SIG-M5 (cell line): ENCODE data around the gene FAN1.

Experiments used
- DNase-seq: peaks from one replicate; lab custom pipeline; 2025; lab: John Stamatoyannopoulos, UW

The FAN1 gene

DNA sequence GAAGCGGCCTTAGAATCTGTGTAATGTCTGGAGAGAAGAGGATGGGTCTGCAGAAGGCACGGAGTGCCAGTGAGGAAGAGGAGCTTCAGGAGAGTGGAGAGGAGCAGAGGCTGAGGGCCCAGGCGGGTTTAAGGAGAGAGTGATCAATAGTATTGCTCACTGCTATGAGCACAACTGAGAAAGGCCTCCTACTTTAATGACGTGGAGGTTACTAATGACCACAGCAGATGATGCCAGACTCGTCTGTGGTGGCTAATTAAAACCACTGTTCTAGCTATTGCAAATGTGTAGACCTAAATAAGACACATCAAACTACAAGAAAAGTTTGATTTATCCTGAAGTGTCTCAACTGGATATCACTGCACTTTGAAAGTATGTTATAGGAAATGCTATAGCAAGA, 54.5 kb downstream of the FAN1 start:
- no peak for DNase-seq

- no peak for DNase-seq
Observed at GRCh38 chr15:30962079-30962478, 58.4 kb downstream of the FAN1 start.

- DNase-seq: no peak
Observed at GRCh38 chr15:30962659-30963058, 58.9 kb downstream of the FAN1 start.

GRCh38 chr15:30963681-30964080, 60.0 kb downstream of the FAN1 start:
- no peak for DNase-seq

DNA sequence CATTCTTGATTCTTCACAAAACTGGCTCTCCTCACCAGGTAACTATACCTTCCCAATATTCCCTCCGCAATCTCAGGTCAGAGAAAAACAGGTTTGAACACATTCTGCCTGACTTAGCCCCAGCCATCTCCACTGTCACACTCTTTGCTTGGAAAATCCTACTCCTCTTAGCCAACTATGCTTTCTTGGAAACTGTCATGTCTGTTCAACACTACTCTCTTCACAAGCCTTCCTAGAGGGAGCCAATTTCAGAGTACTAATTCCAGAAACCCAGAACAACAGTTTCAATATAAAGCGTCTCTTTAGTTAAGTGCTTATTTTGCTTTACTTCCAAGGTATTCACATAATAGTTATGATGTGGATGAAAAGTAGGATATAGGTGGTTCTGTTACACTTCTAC, 66.0 kb downstream of the FAN1 start:
- DNase-seq: no peak

- DNase-seq: no peak
Observed at GRCh38 chr15:30973379-30973778, 69.7 kb downstream of the FAN1 start.

GRCh38 chr15:30974112-30974511, 70.4 kb downstream of the FAN1 start:
- no peak for DNase-seq

GRCh38 chr15:30978328-30978727, 74.6 kb downstream of the FAN1 start:
- no peak for DNase-seq

- no peak for DNase-seq
Observed at GRCh38 chr15:30979457-30979856, 75.7 kb downstream of the FAN1 start.

DNA sequence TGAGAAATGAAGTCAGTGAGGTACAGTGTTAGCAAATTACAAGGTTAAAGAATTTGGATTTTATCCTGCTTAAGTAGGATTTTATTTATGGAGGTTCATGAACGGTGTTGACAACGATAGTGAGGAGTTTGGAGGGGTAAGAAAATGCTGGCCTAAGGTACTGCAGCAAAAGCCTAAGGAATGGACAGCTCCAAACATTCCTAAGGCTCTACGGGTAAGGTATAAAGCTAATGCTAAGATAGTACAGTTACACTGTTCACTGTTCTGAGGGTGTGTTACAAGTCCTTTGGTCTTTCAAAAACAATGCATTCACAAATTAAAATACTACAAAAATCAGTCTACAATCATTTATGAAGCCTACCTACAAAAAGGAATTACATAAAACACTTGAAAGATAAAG, 80.4 kb downstream of the FAN1 start:
- DNase-seq: no peak

DNA sequence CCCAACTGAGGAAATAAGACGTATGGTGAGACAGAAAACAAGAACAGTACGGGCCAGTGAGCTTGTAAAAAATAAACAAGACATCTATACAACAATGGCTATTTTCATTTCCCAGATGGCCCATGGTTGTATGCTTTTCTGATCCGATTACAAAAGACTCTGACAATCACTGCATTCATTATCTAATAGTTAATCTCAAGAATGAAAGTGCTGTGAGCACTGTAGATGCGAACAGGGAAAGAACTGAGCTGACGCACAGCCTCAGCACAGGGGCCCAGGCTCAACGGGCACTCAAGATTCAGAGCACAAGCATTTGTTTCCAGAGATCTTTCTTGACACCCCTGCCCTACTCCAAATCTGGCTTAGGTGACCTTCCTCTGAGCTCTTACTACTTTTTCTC, 80.8 kb downstream of the FAN1 start:
- DNase-seq: no peak

GRCh38 chr15:30985081-30985531, 81.4 kb downstream of the FAN1 start:
- DNase-seq: no peak

DNA sequence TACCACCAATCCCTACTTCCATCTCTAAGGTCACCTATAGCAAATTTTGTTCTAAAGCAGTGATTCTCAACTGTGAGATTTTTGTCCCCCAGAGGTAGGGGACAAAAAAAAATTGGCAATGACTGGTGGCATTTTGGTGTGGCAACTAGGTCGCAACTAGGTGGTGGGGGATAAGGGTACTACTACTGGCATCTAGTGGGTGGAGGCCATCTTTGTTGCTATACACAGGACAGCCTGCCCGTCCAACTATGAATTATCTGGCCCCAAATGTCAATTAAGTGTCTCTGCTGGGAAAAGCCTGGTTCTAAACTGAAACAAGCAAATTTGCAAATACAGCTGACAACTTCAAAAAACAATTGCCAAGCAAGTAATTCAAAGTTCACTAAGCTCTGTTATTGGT, 86.3 kb downstream of the FAN1 start:
- DNase-seq: no peak

DNA sequence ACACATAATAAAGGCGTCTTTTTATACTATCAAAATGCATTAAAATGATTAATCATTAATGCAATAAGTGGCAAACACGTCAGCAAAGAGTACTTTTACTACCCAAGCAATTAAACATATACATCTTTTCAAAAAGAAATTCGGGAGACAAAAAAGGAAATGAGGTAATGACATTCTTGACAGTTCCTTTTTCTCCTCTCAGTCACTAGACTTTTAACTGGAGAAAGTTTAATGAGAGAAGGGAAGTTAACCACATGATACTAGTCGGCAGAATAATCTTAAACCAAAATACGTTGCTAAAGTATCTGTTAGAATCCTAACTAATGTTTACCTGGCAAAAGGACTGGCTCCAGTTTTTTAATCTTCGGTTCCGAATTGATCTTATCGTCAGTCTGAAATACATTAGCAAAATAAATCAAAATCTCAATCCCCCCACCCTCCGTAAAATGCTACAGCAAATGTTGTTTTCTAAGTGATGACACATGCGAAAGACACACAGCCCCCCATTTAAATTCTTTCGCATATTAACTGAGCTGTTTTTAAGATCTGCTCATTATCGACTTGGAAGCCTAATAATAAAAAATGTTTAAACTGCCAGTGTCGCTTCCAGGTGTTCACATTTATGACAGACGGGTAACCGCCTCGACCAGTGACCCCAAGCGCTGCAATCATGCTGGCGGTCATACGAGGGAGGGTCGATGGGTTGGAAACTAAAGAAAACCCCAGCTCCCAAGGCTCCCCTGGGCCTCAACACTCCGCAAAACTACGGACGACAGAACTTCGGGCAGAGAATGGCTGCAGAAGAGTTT, 86.9 kb downstream of the FAN1 start:
- DNase-seq: no peak

GRCh38 chr15:30991255-30992235, 87.8 kb downstream of the FAN1 start, which contains the start of gene MTMR10:
Gene MTMR10 (minus strand): TSS chr15:30991628. CDS start chr15:30991506, 122 bp downstream.
- no peak for DNase-seq

DNA sequence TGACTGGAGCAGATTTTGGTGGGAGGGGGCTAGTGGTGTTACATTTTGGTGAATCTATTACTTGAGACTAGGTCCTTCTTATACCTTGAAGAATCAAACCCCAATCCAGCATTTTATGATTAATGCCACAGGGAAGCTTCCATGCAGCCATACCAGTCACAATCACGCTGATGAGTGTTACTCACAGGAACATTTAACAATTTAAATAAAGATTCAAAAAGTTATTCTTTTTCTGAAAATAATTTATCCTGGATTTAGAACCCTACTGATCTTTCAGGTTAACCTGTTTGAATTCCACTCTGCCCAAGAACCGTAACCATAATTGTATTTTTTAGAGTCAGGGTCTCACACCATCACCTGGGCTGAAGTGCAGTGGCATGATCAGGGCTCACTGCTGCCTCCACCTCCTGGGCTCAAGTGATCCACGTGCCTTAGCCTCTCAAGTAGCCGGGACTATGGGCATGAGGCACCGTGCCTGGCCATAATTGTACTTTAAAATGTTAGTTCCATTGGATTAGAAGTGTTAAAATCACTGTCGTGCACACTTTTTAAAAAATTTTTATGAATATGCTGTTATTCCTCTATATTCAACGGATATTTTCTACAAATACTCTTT, 88.6 kb downstream of the FAN1 start:
- no peak for DNase-seq
